A673 (cell line): Measurements from ENCODE around the gene NHLH2. TPM values are rescaled to one million over a fixed set of nuclear protein-coding genes. Genes with fewer than 3 reads are reported as not detected.

Experiments
- BruUV-seq: library from RNA; stranded (reverse); fragments of 400-500 nt; replicated peaks from 2 replicates; lab custom pipeline; 2021; lab: Mats Ljungman, UMichigan
- CTCF ChIA-PET: fragments of 300-600 bp; sonication (Branson Sonifier 250); formaldehyde crosslinking; loops from one replicate; lab custom pipeline; 2022; ENCODE audit warnings: antibody characterized with exemption; lab: Charles Lee
- POLR2A ChIA-PET: fragments of 300-600 bp; sonication (Branson Sonifier 250); formaldehyde crosslinking; loops from one replicate; lab custom pipeline; 2022; ENCODE audit warnings: antibody characterized with exemption; ENCODE audit not compliant: low non-redundant PET; lab: Charles Lee
- DNase-seq: peaks from one replicate; pipeline ENCODE4 v3.0.0-alpha.2; 2015; ENCODE audit warnings: low spot score
- H3K27ac ChIP-seq: fragments of 200-600 bp; sonication (generic); 2 replicates; pipeline ENCODE4 v1.5.1; 2016; ENCODE audit warnings: mixed run types, low read depth, mild to moderate bottlenecking, mixed read lengths, antibody characterized with exemption, low read length; ENCODE audit not compliant: poor library complexity, severe bottlenecking
- H3K27me3 ChIP-seq: fragments of 200-600 bp; sonication (generic); replicated peaks from 2 replicates; pipeline ENCODE4 v1.6.1; 2017; ENCODE audit warnings: mixed run types, low read depth, mild to moderate bottlenecking, mixed read lengths, antibody characterized with exemption, low read length; ENCODE audit not compliant: insufficient read depth, poor library complexity
- H3K36me3 ChIP-seq: fragments of 200-600 bp; sonication (generic); 2 replicates; pipeline ENCODE4 v1.6.1; 2016; ENCODE audit warnings: mixed run types, mild to moderate bottlenecking, mixed read lengths, antibody characterized with exemption, low read length; ENCODE audit not compliant: insufficient read depth, poor library complexity, severe bottlenecking
- H3K4me1 ChIP-seq: fragments of 200-600 bp; sonication (generic); 2 replicates; pipeline ENCODE4 v1.6.1; 2017; ENCODE audit warnings: mixed run types, mild to moderate bottlenecking, mixed read lengths, antibody characterized with exemption, low read length; ENCODE audit not compliant: insufficient read depth, poor library complexity, severe bottlenecking
- H3K4me3 ChIP-seq: fragments of 200-600 bp; sonication (generic); 2 replicates; pipeline ENCODE4 v1.5.1; 2016; ENCODE audit warnings: low read depth, mixed run types, mild to moderate bottlenecking, mixed read lengths, low read length; ENCODE audit not compliant: poor library complexity, severe bottlenecking
- H3K9me3 ChIP-seq: fragments of 200-600 bp; sonication (generic); 2 replicates; pipeline ENCODE4 v1.6.1; 2016; ENCODE audit warnings: mixed run types, low read depth, mild to moderate bottlenecking, mixed read lengths, antibody characterized with exemption, low read length; ENCODE audit not compliant: poor library complexity, severe bottlenecking
- EZH2 ChIP-seq: fragments of 200-600 bp; sonication (generic); IDR thresholded peaks from 2 replicates; pipeline ENCODE4 v1.6.1; 2017; ENCODE audit warnings: borderline replicate concordance, low read depth, mild to moderate bottlenecking, mixed read lengths, antibody characterized with exemption, low read length; ENCODE audit not compliant: poor library complexity, severe bottlenecking
- intact Hi-C: fragments of 100-400 bp; cut with micrococcal nuclease; formaldehyde crosslinking; loops from one replicate; pipeline ENCODE4 v1.10.0; 2022; ENCODE audit not compliant: unreplicated experiment
- total RNA-seq: library from RNA; stranded (reverse); gene quantifications from 2 replicates; pipeline ENCODE4 v1.2.3, GENCODE V29; 2021
- TF ChIP-seq, protein P1 (sequence below): fragments of 300-800, 200-600 bp; sonication (generic); conservative IDR thresholded peaks from 2 replicates; pipeline ENCODE4 v1.5.1; 2017; ENCODE audit warnings: low read depth, mild to moderate bottlenecking, antibody characterized with exemption, low read length, moderate library complexity, mixed read lengths

The NHLH2 gene
- total RNA-seq, 1 experiment from 2014 or later: not detected

- H3K9me3 ChIP-seq: no peaks in the 10 kb centered on the region
- no peak overlapping the region for H3K27ac ChIP-seq
- DNase-seq: no peak
- ChIA-PET POLR2A (no interaction called here), CTCF (interaction anchor here (0.6 kb wide), 1 partner anchor 124 kb away, joined by 3 read pairs; no protein-coding TSS in a partner anchor)
- TF ChIP-seq EZH2: no peak
- TF ChIP-seq, protein P1, sequence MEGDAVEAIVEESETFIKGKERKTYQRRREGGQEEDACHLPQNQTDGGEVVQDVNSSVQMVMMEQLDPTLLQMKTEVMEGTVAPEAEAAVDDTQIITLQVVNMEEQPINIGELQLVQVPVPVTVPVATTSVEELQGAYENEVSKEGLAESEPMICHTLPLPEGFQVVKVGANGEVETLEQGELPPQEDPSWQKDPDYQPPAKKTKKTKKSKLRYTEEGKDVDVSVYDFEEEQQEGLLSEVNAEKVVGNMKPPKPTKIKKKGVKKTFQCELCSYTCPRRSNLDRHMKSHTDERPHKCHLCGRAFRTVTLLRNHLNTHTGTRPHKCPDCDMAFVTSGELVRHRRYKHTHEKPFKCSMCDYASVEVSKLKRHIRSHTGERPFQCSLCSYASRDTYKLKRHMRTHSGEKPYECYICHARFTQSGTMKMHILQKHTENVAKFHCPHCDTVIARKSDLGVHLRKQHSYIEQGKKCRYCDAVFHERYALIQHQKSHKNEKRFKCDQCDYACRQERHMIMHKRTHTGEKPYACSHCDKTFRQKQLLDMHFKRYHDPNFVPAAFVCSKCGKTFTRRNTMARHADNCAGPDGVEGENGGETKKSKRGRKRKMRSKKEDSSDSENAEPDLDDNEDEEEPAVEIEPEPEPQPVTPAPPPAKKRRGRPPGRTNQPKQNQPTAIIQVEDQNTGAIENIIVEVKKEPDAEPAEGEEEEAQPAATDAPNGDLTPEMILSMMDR: no peak
- BruUV-seq: no TSS peak
- no peaks in the 10 kb centered on the region for H3K36me3 ChIP-seq
- peaks cover 3% of the 10 kb centered on the region for H3K4me1 ChIP-seq
- no peak overlapping the region for H3K4me3 ChIP-seq
- H3K27me3 ChIP-seq: peaks cover 18% of the 10 kb centered on the region
- intact Hi-C loops: no loop called here
Observed at GRCh38 chr1:115830963-115831362, 10.0 kb downstream of the NHLH2 start.

GRCh38 chr1:115829947-115830346 is 11.0 kb downstream of the NHLH2 start:
- POLR2A ChIA-PET: no interaction called here
- Histone ChIP-seq H3K27me3 (peaks cover 15% of the 10 kb centered on the region), H3K9me3 (no peaks in the 10 kb centered on the region), H3K4me1 (peaks cover 3% of the 10 kb centered on the region), H3K4me3 (no peak overlapping the region), H3K27ac (no peak overlapping the region), H3K36me3 (no peaks in the 10 kb centered on the region)
- BruUV-seq: no TSS peak
- no peak for DNase-seq
- no peak for TF ChIP-seq EZH2
- TF ChIP-seq, protein P1: no peak
- CTCF ChIA-PET: no interaction called here
- intact Hi-C loops: no loop called here

DNA sequence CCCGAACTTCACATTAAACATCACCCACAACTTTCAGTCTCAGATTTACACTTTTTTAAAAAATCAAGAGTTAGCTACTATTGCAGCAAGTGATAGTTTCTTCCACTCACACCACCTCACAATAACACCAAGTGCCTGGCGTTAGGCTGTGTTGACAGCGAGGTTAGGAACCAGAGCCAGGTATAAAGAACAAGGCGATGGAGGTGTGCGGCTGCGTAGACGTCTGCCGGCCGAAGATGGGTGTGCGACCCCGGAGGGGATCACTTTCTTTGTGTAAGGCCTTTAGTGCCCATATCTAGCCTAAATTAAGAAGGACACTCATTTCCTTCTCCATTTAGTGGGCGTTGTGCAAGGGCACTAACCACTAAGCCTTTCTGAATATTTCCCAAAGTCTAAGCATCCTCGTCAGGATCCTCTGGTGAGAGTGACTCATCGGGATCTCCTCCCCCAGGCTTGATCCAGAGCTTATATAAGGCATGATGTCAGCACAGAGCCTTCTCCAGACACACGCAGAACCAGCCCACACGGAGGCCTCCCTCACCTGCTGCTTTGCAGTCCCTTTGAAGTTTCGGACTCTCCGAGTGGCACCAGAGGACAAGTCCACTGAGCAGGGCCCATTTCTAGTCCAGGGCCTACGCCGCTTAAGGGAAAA is 11.8 kb downstream of the NHLH2 start:
- intact Hi-C loops: no loop called here
- BruUV-seq: no TSS peak
- peaks cover 3% of the 10 kb centered on the region for H3K4me1 ChIP-seq
- H3K4me3 ChIP-seq: peak overlapping the region; percentile 33
- POLR2A ChIA-PET: no interaction called here
- DNase-seq: peak; percentile 65
- CTCF ChIA-PET: no interaction called here
- H3K27me3 ChIP-seq: peaks cover 22% of the 10 kb centered on the region
- TF ChIP-seq, protein P1: no peak
- no peaks in the 10 kb centered on the region for H3K9me3 ChIP-seq
- no peak overlapping the region for H3K27ac ChIP-seq
- no peaks in the 10 kb centered on the region for H3K36me3 ChIP-seq
